CD14-positive monocyte (primary cell): Measurements from ENCODE around the gene TOMM7. TPM values are rescaled to one million over a fixed set of nuclear protein-coding genes. Genes with fewer than 3 reads are reported as not detected.

Experiments
- DNase-seq, 3 donors: peaks; one replicate each; pipeline ENCODE4 v3.0.0-alpha.2; 2011 to 2022
- H2AFZ ChIP-seq: 2 replicates; pipeline ENCODE4 v1.6.0; 2012; ENCODE audit warnings: mild to moderate bottlenecking, low read depth, low read length, inconsistent platforms; ENCODE audit not compliant: insufficient read depth, poor library complexity, severe bottlenecking
- H3K27ac ChIP-seq, 2 donors: 1 replicate in 1 of 2; 2 replicates in 1 of 2; pipeline ENCODE4 v1.5.1; 2012 to 2013; ENCODE audit warnings: low read length in 2 of 2, control low read depth in 1 of 2, inconsistent platforms in 1 of 2, low read depth in 1 of 2, mild to moderate bottlenecking in 1 of 2
- H3K27me3 ChIP-seq, 2 donors: one replicate each; pipeline versions ENCODE4 v1.6.0 to v1.6.1; 2011 to 2013; ENCODE audit warnings: low read length in 2 of 2; ENCODE audit not compliant: control insufficient read depth in 2 of 2, insufficient read depth in 2 of 2
- H3K36me3 ChIP-seq, 2 donors: replicated peaks in 1 of 2; 1 replicate in 1 of 2; 2 replicates in 1 of 2; pipeline versions ENCODE4 v1.5.1 to v1.6.1; 2012 to 2013; ENCODE audit warnings: low read length in 2 of 2, control low read depth in 1 of 2, inconsistent platforms in 1 of 2, mild to moderate bottlenecking in 1 of 2; ENCODE audit not compliant: insufficient read depth in 2 of 2, control insufficient read depth in 1 of 2
- H3K4me1 ChIP-seq, 2 donors: 1 replicate in 1 of 2; 2 replicates in 1 of 2; pipeline versions ENCODE4 v1.5.1 to v1.6.1; 2012 to 2013; ENCODE audit warnings: low read length in 2 of 2, control low read depth in 1 of 2, inconsistent platforms in 1 of 2, mild to moderate bottlenecking in 1 of 2, moderate library complexity in 1 of 2; ENCODE audit not compliant: insufficient read depth in 2 of 2, control insufficient read depth in 1 of 2
- H3K4me2 ChIP-seq: replicated peaks from 2 replicates; pipeline ENCODE3; 2012; ENCODE audit warnings: low read length, moderate library complexity, mild to moderate bottlenecking; ENCODE audit not compliant: poor library complexity, severe bottlenecking; ENCODE audit errors: extremely low read depth
- H3K4me3 ChIP-seq, 3 experiments: fragments of 200-600 bp in 1 of 3; sonication (generic) in 1 of 3; replicated peaks in 1 of 3; 1 replicate in 2 of 3; 2 replicates in 1 of 3; pipeline ENCODE4 v1.5.1; 2011 to 2013; ENCODE audit warnings: low read length in 3 of 3, mild to moderate bottlenecking in 3 of 3, control low read depth in 2 of 3, low read depth in 2 of 3, inconsistent platforms in 1 of 3, moderate library complexity in 1 of 3
- H3K79me2 ChIP-seq: 2 replicates; pipeline ENCODE4 v1.6.0; 2012; ENCODE audit warnings: mild to moderate bottlenecking, control low read depth, inconsistent platforms, low read length, moderate library complexity; ENCODE audit not compliant: insufficient read depth
- H3K9ac ChIP-seq: 2 replicates; pipeline ENCODE4 v1.6.0; 2017; ENCODE audit warnings: low read length, mild to moderate bottlenecking; ENCODE audit not compliant: insufficient read depth, poor library complexity, severe bottlenecking
- H3K9me3 ChIP-seq, 2 donors: replicated peaks in 1 of 2; 1 replicate in 1 of 2; 2 replicates in 1 of 2; pipeline versions ENCODE4 v1.5.1 to v1.6.1; 2012 to 2013; ENCODE audit warnings: low read length in 2 of 2, control low read depth in 1 of 2; ENCODE audit not compliant: control insufficient read depth in 1 of 2, insufficient read depth in 1 of 2
- H4K20me1 ChIP-seq: 2 replicates; pipeline ENCODE4 v1.6.0; 2012; ENCODE audit warnings: mild to moderate bottlenecking, low read length, control low read depth, moderate library complexity; ENCODE audit not compliant: insufficient read depth
- H3K27ac Mint-ChIP-seq, 7 donors: one replicate each; pipeline ENCODE4 v1.8.0; 2020; ENCODE audit warnings: mild to moderate bottlenecking in 7 of 7, mixed read lengths in 7 of 7, moderate library complexity in 6 of 7, inconsistent platforms in 2 of 7
- H3K27me3 Mint-ChIP-seq, 3 donors: one replicate each; pipeline ENCODE4 v1.8.0; 2021 to 2022; ENCODE audit warnings: low read depth in 3 of 3, mild to moderate bottlenecking in 3 of 3, mixed read lengths in 3 of 3, moderate library complexity in 3 of 3, inconsistent platforms in 1 of 3
- H3K36me3 Mint-ChIP-seq, 2 donors: one replicate each; pipeline ENCODE4 v1.8.0; 2020; ENCODE audit warnings: mixed read lengths in 2 of 2, inconsistent platforms in 1 of 2, mild to moderate bottlenecking in 1 of 2
- H3K4me1 Mint-ChIP-seq: one replicate; pipeline ENCODE4 v1.8.0; 2020; ENCODE audit warnings: mild to moderate bottlenecking, mixed read lengths
- H3K4me3 Mint-ChIP-seq, 2 donors: one replicate each; pipeline ENCODE4 v1.8.0; 2020; ENCODE audit warnings: mild to moderate bottlenecking in 2 of 2, mixed read lengths in 2 of 2, moderate library complexity in 1 of 2
- H3K9me3 Mint-ChIP-seq, 7 donors: one replicate each; pipeline ENCODE4 v1.8.0; 2020 to 2022; ENCODE audit warnings: mixed read lengths in 7 of 7, mild to moderate bottlenecking in 6 of 7, moderate library complexity in 6 of 7, inconsistent platforms in 2 of 7
- WGBS: methylation state at CpG from one replicate; pipeline ENCODE4 v1.1.5; 2013; ENCODE audit warnings: missing lambda C conversion rate; ENCODE audit not compliant: insufficient coverage; 5-methylcytosine and 5-hydroxymethylcytosine counted together
- intact Hi-C, 2 donors: fragments of 100-400 bp; cut with micrococcal nuclease; formaldehyde crosslinking; loops; one replicate each; pipeline versions ENCODE4 v1.15.0 to v1.15.1; 2023
- polyA plus RNA-seq, 3 donors: library from polyadenylated mRNA; depleted of rRNA in 1 of 3; unstranded in 2 of 3; stranded (reverse) in 1 of 3; fragments of 300-500 nt in 2 of 3; fragments of >200 nt in 1 of 3; fragmentation: Illumina TruSeq in 2 of 3; gene quantifications; 1 replicate in 2 of 3; 2 replicates in 1 of 3; pipeline ENCODE4 v1.2.3, GENCODE V29; 2012 to 2021
- TF ChIP-seq, protein P1 (sequence below): fragments of 200-600 bp; IDR thresholded peaks from one replicate; pipeline ENCODE4 v1.8.0; 2022; ENCODE audit warnings: antibody characterized with exemption, mild to moderate bottlenecking

Gene TOMM7
- polyA plus RNA-seq, 3 donors: 93.3 to 125 (median 111) TPM

DNA sequence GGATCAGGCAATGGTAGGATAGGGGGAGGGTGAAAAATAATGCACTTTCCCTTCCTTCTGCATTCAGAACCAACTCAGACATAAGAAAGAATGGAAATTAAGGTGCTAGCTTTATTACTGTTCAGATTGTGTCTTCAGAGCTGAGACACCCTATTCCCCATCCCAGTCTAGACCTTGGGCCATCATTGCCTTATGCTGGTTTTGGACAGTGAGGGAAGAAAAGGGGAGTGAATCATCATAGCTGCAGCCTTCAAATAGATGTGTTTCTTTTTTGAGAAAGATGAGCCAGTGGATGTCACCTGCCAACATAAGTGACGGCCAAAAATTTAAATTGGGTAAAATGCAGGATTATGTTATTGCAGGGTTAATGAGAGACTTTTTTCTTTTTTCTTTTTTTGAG is 27.0 kb upstream of the TOMM7 start:
- no peak for DNase-seq
- Histone ChIP-seq H3K36me3 (no peaks in the 10 kb centered on the region), H2AFZ (no peak overlapping the region), H3K4me2 (no peak overlapping the region), H3K27ac (no peak overlapping the region), H3K4me1 (peaks cover 4 to 10% of the 10 kb centered on the region in 2 donors), H3K27me3 (no peaks in the 10 kb centered on the region), H4K20me1 (no peaks in the 10 kb centered on the region), H3K79me2 (no peaks in the 10 kb centered on the region), H3K9me3 (no peaks in the 10 kb centered on the region), H3K4me3 (no peak overlapping the region), H3K9ac (no peak overlapping the region)
- H3K27me3 Mint-ChIP-seq: peaks cover 6 to 9% (median 6%) of the 10 kb centered on the region in 3 donors
- no peak overlapping the region for H3K27ac Mint-ChIP-seq
- intact Hi-C loops: loop anchor here in 1 of 2 donors (10.0 kb wide), 1 partner anchor 205 kb away; no protein-coding TSS in a partner anchor
- H3K4me3 Mint-ChIP-seq: no peak overlapping the region
- no CpG with 5 or more reads among the region's 1 CpG for WGBS
- TF ChIP-seq, protein P1, sequence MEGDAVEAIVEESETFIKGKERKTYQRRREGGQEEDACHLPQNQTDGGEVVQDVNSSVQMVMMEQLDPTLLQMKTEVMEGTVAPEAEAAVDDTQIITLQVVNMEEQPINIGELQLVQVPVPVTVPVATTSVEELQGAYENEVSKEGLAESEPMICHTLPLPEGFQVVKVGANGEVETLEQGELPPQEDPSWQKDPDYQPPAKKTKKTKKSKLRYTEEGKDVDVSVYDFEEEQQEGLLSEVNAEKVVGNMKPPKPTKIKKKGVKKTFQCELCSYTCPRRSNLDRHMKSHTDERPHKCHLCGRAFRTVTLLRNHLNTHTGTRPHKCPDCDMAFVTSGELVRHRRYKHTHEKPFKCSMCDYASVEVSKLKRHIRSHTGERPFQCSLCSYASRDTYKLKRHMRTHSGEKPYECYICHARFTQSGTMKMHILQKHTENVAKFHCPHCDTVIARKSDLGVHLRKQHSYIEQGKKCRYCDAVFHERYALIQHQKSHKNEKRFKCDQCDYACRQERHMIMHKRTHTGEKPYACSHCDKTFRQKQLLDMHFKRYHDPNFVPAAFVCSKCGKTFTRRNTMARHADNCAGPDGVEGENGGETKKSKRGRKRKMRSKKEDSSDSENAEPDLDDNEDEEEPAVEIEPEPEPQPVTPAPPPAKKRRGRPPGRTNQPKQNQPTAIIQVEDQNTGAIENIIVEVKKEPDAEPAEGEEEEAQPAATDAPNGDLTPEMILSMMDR: no peak
- no peaks in the 10 kb centered on the region for H3K36me3 Mint-ChIP-seq
- peaks cover 0 to 2% (median 0%) of the 10 kb centered on the region in 7 donors for H3K9me3 Mint-ChIP-seq
- H3K4me1 Mint-ChIP-seq: peaks cover 7% of the 10 kb centered on the region

DNA sequence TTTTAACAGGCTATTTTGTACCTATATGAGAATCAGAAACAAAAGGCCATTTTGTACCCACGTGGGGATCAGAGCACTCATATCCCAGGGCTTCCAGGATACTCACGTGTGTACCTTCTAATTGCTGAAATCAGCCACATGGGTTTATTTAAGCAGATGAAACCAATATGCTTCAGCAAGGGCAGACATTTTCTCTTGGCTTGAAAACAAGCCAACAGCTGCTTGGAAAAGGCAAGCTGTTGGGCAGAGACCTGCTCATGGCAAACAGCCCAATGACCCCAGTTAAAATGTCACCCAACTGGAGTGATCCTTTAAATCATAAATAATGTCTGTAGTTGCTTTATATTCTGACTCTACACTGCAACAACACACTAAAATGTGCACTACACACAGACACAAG is 26.5 kb upstream of the TOMM7 start:
- Mint-ChIP-seq H3K9me3 (peaks cover 0 to 2% (median 0%) of the 10 kb centered on the region in 7 donors), H3K4me3 (no peak overlapping the region), H3K27me3 (peaks cover 6 to 10% (median 6%) of the 10 kb centered on the region in 3 donors), H3K36me3 (no peaks in the 10 kb centered on the region), H3K27ac (no peak overlapping the region), H3K4me1 (peaks cover 6% of the 10 kb centered on the region)
- Histone ChIP-seq H3K4me2 (no peak overlapping the region), H3K79me2 (no peaks in the 10 kb centered on the region), H3K4me1 (peaks cover 4 to 5% of the 10 kb centered on the region in 2 donors), H3K36me3 (no peaks in the 10 kb centered on the region), H3K27me3 (no peaks in the 10 kb centered on the region), H3K9me3 (no peaks in the 10 kb centered on the region), H3K27ac (no peak overlapping the region), H4K20me1 (no peaks in the 10 kb centered on the region), H3K9ac (no peak overlapping the region), H2AFZ (no peak overlapping the region), H3K4me3 (no peak overlapping the region)
- intact Hi-C loops: no loop called here
- TF ChIP-seq, protein P1: no peak
- DNase-seq: no peak
- WGBS: 92% methylated on average over 2 of the region's 2 CpGs
